HG03060 (cell line): Measurements from ENCODE around the gene BRD3.

Experiments
- ATAC-seq: cut with Tn5 transposase; IDR thresholded peaks from one replicate; pipeline ENCODE4 v1.9.1; 2021; ENCODE audit warnings: low read depth, moderate number of reproducible peaks; ENCODE audit not compliant: unreplicated experiment

BRD3 gene

GRCh38 chr9:134026581-134026980 is 41.2 kb downstream of the BRD3 start:
- no peak for ATAC-seq

DNA sequence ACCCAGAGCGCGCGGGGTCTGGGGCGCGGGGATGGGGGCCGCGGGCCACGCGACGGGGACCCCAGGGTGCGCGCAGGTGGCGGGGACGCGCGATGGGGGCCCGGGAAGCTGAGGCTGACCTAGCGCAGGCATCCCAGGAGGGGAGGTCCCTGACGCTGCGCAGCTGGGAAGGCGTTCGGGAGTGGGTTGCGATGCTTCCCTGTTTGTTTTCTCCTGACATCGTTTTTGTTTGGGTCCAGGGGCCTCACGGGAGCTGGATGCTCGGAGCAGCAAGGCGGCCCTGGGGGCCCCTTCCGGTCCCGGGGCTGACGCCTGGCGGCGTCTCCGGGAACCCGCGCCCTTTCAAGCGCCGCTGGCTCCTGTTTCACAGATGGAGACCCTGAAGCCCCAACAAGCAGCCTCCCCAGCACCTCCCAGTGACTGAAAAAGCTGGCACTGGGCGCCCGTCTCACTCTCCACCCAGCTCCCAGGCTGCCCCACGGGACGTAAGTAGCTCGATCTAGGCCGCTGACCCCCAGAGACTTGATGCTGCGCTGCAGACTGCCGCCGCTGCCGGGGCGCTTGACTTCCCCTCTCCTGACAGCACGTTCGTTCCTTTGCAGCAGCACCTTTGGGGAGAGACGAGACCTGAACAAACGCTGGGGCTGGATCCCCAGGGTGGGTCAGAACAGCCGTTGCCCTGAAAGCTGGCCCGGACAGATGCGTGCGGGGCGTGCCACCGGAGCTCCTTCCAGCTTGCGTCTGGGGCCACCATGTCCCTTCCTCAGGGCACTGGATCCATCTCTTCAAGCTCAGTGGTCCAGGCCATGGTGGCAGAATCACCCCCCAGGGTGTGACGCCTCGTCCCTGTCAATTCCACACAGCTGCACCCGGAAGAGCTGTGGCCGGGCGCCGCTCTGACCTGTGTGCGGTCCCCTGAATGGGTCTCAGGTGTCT is 42.0 kb downstream of the BRD3 start:
- ATAC-seq, result no peak

- no peak for ATAC-seq
These were observed 42.8 kb downstream of the BRD3 start, which contains the start of gene BRD3OS for GRCh38 chr9:134024828-134025605. Gene BRD3OS (plus strand): TSS chr9:134025481. CDS start chr9:134026748, 1,267 bp downstream.

DNA sequence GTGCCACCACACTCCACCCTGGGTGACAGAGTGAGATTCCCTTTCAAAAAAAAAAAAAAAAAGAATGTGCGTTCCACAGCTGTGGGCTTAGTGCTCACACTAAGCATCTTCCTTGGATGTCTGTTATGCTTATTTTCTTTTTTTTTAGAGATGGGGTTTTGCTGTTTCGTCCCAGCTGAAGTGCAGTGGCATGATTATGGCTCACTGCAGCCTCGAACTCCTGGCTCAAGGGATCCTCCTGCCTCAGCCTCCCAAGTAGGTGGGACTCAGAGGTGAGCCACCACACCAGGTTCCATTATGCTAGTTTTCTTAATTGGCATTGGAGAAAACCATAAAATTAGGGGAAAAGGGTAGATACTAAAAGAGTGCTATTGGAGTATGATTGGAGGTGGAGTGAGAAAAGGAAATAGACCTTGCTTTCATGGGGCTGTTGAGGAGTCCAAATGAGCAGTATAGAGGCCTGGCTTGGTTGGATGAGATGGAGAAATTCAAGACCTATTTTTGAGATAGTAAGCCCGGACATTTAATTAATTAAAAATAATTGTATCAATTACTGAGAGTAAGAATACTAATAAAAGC is 43.5 kb downstream of the BRD3 start:
- no peak for ATAC-seq

GRCh38 chr9:134014946-134015345 is 52.9 kb downstream of the BRD3 start:
- ATAC-seq, result no peak

GRCh38 chr9:134011401-134011800 is 56.4 kb downstream of the BRD3 start:
- no peak for ATAC-seq

DNA sequence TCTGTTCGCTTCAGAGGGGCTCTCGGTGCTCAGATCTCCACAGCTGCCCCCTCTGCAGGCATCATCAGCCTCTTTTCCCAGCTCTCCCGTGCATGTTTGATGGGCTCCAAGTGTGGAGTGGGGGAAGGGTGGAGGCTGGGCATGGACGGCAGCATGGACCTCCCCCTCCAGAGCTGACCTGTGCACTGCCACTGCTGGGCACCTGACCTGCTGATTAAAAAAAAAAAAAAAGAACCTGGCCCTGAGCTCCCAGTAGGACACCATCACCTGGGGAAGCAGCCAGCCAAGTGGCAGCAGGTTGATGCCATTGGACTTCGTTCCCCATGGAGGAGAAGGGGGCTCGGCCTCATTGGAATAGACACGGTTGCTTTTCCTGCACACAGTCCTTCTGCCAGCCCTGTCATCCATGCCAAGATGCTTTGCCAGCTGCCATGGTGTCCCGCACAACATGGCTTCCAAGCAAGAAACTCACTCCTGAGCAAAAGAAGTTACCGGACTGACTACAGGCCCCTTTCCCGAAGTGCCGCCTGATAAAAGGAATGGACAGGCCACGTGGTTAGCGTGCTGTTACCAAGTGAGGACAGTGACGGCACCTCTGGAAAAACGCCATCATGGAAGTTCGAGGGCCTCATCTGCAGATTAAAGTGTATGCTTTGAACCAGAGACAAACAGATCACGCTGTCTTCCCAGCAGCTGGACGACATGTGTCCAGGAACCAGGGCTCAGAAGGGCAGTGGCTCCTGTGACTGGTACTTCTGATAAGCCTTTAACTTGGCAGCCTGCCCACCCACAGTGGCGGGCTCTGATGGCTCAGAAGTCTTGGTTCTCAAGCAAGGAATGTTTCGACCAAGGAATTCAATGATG is 57.3 kb downstream of the BRD3 start:
- no peak for ATAC-seq

GRCh38 chr9:134007571-134007970 is 60.3 kb downstream of the BRD3 start:
- no peak for ATAC-seq

DNA sequence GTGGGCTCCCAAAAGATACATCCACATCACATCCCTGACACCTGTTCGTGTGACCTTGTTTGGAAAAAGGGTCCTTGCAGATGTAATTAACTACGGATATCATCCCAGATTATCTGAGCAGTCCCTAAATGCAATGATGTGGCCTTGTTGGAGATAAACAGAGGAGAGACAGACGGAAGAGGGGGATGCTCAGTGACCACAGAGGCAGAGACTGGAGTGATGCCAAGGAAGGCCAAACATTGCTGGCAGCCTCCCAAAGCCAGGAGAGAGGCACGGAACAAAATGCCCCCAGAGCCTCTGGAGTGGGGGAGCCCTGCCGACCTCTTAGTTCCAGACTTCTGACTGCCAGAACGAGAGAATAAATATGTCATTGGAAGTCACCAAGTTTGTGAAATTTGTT is 60.7 kb downstream of the BRD3 start:
- ATAC-seq, result no peak

DNA sequence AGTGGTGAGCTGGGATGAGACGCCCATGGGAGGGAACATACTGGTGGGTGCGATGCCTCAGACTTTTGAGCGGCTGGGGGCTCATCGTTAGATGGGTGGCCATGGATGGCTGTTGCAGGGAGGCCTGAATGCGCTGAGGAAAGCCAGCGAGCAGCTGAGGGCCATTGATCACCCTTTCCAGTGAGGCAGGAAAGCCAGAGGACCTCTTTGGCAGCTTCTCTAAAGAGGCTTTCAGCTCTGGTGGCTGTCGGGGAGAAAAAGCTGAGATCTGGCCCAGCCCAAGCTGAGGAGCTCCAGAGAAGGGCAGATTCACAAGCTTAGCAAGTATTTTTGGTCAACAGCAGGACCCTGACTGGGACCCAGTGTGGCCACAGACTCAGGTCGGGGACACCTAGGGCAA is 62.4 kb downstream of the BRD3 start:
- no peak for ATAC-seq

DNA sequence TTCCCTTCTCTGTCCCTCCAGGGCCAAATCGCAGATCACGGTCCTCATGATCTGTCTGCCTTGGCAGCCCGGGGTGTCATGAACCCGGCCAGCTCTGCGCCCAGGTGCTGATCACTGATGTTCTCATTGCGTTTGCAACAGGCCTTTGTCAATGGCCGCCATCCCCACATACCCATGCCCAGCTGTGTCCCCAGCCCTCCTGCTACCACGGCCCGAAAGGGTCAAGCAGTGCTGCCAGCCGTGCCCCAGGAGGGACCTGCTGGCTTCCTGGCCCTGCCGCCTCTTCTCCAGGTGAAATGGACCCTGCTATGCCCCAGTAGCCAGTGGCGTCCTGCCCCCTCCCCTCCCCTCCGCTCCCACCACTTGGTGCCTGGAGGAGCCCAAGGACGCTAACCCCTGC is 62.9 kb downstream of the BRD3 start:
- no peak for ATAC-seq

- ATAC-seq, result no peak
These were observed 63.5 kb downstream of the BRD3 start for GRCh38 chr9:134004131-134004873.

- ATAC-seq, result no peak
These were observed 64.6 kb downstream of the BRD3 start for GRCh38 chr9:134003237-134003636.

GRCh38 chr9:134002796-134003195 is 65.0 kb downstream of the BRD3 start:
- no peak for ATAC-seq

DNA sequence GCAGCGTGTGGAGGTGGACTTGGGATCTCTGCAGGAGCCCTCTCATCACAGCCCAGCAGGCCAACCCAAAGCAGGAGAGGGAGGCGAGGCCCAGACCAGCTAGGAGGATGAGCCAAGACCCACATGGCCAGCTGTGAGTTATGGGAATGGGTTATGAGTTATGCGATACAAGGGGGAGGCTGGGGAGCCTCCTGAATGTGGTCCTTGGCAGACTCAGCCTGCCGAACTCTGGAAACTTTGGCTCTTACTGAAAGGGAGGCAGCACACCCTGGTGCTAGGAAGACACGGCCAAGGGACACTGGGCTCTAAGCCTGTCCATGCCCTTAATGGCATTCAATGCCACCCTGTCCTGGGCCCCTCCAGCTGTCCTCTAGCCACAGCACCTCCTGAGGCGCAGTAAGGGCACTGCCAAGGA is 68.0 kb downstream of the BRD3 start:
- ATAC-seq, result no peak

DNA sequence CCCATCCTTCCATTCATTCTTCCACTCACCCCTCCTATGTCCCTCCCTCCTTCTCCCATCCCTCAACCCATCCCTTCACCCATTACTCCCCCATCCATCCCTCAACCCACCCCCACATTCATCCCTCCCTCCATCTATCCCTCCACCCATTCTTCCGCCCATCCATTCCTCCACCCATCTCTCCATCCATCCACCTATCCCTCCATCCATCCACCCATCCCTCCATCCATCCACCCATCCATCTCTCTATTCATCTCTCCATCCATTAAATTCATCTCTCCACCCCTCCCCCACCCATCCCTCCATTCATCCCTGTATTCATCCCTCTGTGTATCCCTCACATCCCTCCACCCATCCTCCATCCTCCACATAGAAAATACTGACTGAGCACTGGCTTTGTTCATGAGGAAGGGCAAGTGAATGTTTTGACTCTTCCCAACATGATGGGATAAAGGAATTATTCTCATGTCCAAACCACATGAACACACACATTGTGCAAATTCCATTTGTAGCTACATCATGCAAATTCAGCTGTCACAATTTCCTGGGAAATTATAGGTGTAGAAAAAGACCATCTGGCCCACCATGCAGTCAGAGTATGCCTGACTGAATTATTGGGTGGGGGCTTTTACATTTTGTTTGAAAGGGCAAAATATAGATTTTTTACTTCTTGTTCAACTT is 68.8 kb downstream of the BRD3 start:
- ATAC-seq, result no peak

DNA sequence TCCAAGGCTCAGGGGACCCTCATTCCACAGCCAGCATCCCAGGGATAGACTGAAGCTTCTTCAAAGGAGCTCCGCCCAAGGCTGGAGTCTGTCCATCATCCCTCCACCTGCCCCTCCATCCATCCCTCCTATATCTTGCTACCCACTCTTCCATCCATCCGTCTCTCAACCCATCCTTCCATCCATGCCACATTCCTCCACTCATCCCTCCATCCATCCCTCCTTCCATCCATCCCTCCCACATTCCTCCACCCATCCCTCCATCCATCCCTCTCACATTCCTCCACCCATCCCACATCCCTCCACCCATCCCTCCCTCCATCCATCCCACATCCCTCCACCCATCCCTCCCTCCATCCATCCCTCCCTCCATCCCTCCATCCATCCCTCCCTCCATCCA is 70.2 kb downstream of the BRD3 start:
- ATAC-seq, result no peak

- no peak for ATAC-seq
These were observed 71.0 kb downstream of the BRD3 start for GRCh38 chr9:133996531-133997520.
